Stimulated activated CD4-positive, alpha-beta T cell treated with anti-CD3 and anti-CD28 coated beads, Interleukin-4, amount 100 ng/mL, for 4 hours (primary cell): ENCODE results near the gene CCPG1.
"Not testable (repeated sequence)": the region's sequence is repeated elsewhere in the genome, so short reads cannot be mapped to it uniquely, and the experiment has no call there.

Source experiments
- DNase-seq, 2 experiments: peaks; one replicate each; pipeline ENCODE4 v3.0.0-alpha.2; 2020

Gene CCPG1, protein sequence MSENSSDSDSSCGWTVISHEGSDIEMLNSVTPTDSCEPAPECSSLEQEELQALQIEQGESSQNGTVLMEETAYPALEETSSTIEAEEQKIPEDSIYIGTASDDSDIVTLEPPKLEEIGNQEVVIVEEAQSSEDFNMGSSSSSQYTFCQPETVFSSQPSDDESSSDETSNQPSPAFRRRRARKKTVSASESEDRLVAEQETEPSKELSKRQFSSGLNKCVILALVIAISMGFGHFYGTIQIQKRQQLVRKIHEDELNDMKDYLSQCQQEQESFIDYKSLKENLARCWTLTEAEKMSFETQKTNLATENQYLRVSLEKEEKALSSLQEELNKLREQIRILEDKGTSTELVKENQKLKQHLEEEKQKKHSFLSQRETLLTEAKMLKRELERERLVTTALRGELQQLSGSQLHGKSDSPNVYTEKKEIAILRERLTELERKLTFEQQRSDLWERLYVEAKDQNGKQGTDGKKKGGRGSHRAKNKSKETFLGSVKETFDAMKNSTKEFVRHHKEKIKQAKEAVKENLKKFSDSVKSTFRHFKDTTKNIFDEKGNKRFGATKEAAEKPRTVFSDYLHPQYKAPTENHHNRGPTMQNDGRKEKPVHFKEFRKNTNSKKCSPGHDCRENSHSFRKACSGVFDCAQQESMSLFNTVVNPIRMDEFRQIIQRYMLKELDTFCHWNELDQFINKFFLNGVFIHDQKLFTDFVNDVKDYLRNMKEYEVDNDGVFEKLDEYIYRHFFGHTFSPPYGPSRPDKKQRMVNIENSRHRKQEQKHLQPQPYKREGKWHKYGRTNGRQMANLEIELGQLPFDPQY

DNA sequence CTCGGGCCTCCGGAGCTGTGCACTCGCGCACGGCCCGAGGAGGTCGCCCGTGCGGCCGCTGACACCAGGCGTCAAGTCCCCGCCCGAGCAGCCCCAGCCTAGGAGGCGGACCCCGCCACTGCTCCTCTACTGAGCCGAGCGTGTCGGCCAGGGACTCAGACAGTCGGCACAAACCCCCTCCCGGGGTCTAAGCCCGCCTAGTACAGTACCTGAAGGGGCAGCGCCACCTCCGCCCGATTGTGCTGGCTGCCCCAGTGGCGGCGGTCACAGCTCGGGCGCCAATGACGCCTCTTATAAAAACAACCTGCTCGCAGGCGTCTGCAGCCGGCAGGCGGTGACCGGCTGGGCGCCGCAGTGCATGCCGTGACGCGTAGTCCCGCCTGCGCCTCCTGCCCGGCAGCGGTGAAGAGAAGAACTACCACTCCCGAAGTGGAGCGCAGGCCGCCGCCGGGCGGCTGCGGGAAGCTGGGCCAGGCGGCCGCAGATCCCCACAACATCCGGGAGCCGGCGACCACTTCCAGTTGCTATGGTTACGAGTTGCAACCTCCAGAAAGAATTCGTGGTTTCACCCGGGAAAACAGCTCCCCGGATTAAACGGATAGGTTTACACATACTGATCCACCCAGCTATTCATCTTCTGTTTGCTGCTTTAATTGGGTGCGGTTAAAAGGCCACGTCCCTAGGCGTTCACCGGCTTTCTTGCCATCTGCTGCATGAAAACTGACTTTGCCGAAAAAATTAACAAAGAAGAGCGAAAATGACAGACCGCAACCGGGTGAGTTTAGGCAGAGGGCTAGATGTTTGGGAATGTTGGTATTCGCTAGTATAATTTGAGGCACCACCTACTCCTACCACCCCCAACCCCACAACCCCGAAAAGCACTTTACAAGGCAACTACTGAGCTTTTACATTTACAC, at the start of gene CCPG1, which contains the start of gene PIERCE2:
TSS of gene CCPG1 (minus strand) at position 348 of the 917 bp plus-strand sequence. CDS start 18,935 bp downstream, outside the sequence.
TSS of gene PIERCE2 (plus strand) at position 484 of the 917 bp plus-strand sequence. CDS start at position 758, 274 bp downstream.
- peak; percentile 78 to 82 for DNase-seq

DNA sequence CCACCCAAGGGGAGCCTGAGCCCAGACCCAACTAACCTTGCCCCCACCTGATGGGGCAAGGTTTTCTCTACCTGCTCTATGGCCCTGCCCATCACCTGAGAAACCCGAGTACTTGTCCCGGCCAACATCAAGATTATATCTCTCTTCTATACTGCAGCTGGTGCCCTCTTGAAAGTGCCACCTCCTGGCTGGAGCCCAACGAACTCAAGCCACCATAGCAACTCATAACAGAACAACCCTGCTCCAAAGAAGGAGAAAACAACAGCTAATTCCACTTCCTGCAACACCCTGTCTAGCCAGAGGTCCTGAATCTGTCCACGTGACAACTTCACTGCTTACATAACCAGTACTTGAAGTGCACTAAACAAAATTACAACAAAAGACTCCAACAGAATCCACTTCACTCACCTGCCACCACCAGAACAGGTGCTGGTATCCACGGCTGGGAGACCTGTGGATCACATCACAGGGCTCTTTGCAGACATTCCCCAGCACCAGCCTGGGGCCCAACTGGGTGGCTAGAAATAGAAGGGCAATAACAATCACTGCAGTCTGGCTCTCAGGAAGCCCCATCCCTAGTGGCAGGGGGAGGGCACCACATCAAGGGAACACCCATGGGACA, 49.4 kb upstream of the CCPG1 start:
- DNase-seq, result no peak

DNA sequence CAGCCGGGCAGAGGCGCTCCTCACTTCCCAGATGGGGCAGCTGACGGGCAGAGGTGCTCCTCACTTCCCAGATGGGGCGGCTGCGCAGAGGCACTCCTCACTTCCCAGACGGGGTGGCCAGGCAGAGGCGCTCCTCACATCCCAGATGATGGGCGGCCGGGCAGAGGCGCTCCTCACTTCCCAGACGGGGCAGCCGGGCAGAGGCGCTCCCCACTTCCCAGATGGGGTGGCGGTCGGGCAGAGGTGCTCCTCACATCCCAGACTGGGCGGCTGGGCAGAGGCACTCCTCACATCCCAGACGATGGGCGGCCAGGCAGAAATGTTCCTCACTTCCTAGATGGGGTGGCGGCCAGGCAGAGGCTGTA, 38.9 kb upstream of the CCPG1 start:
- DNase-seq, result not testable (repeated sequence)

DNA sequence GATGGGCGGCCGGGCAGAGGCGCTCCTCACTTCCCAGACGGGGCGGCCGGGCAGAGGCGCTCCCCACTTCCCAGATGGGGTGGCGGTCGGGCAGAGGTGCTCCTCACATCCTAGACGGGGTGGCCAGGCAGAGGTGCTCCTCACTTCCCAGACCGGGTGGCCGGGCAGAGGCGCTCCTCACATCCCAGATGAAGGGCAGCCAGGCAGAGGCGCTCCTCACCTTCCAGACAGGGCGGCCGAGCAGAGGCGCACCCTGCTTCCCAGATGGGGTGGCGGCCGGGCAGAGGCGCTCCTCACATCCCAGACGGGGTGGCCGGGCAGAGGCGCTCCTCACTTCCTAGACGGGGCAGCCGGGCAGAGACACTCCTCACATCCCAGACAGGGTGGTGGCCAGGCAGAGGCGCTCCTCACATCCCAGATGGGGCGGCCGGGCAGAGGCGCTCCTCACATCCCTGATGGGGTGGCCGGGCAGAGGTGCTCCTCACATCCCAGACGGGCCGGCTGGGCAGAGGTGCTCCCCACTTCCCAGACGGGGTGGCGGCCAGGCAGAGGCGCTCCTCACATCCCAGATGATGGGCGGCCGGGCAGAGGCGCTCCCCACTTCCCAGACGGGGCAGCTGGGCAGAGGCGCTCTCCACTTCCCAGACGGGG, 38.3 kb upstream of the CCPG1 start:
- not testable (repeated sequence) for DNase-seq

DNA sequence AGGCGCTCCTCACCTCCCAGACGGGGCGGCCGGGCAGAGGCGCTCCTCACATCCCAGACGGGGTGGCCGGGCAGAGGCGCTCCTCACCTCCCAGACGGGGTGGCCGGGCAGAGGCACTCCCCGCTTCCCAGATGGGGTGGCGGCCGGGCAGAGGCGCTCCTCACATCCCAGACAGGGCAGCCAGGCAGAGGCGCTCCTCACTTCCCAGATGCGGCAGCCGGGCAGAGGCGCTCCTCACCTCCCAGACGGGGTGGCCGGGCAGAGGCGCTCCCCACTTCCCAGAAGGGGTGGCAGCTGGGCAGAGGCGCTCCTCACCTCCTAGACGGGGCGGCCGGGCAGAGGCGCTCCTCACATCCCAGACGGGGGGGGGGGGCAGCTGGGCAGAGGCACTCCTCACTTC, 37.8 kb upstream of the CCPG1 start:
- DNase-seq, result not testable (repeated sequence)

DNA sequence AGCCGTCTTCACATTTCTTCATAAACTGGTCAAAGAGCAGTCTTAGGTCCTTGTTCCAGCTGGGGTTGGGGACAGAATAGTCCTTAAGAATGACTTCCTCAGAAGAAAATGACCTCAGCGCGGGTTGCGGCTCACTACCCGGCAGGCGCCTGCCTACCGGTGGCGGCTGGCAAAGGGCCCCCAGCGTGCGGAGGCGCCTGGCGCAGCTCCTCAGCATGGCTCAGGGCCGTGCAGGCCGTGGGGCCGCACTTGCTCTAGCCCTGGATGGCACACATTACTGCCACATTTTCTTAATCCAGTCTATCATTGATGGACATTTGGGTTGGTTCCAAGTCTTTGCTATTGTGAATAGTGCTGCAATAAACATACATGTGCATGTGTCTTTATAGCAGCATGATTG, 35.0 kb upstream of the CCPG1 start:
- not testable (repeated sequence) for DNase-seq

DNA sequence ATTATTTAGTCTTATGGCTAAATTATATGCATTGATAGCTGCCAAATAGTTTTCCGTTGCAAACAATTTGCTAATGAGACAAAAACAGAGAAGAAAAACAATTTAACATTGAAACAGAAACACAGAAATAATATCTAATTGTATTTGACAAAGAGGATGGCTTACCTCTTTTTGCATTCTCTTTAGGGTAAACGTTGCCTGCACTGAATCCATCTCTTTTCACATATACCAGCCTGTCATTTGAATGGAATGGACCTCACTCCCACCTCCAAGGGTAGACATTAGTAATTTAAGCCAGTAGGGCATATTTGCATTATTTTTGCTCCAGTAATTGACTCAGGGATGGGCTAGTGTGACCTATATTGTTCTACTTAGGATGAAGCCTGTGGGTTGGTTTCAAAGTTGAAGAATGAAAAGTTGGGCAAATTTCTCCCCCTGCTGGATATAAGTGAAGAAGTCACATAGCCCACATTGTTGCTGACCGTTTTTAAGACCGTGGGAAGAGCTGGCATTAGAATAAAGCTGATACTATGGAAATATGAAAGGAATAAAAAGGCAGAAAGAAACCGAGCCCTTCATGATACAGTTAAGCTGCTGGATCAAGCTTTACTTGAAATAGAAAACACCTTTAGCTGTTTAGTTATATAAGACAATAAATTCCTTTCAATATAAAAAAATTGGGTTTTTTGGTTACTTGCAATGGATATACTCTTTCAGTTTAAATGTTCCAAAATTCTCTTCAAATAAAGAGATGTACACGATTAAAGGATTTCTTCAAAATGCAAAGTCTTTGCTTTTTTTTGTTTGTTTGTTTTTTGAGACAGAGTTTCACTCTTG, 27.0 kb upstream of the CCPG1 start:
- no peak for DNase-seq

DNA sequence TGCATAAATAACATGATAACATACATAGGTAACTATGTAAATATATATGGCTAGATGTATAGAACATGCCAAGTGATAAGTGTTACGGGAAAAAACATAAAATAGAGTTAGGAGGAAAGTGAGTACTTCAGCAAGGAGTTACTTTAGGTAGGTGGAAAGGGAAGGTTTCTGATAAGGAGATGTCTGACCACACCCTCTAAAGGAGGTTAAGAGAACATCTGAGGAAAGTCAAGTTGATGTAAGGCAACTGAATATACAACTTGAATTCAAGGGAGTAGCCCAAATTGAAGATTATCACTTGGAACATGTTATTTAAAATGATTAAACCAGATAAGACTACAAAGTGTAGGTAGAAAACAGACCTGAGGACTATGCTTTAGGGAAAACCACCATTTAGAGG, 13.9 kb upstream of the CCPG1 start:
- DNase-seq, result no peak

DNA sequence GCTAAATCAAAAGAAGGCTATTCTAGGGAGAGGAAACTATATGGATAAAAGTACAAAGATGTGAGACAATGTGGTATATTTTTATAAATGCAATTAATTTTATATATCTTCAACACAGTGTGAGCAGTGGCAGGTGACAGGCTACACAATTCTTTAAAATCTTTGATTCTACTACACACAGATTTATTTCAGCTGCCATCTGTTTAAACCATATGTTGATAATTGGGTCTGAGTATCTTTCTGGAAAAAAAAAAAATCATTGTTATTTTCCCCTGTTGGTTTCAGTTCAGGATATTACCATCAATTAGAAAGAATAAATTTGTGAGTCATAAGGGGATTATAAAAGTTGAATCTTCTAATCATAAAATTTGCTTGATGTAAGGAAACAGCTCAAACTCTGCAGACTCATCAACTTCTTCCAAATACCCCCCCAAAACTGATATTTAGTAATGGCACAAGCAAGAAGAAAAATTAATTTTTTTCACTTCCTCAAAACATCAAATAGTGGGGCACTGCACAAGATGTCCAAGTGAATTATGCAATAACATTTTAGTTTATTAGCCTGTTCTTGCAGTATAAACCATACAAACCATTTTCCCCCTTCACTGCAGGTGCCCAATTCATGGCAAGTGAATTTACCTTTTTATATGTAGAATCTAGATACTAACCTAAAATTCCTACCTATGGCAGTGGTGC, 12.2 kb upstream of the CCPG1 start:
- DNase-seq, result no peak

DNA sequence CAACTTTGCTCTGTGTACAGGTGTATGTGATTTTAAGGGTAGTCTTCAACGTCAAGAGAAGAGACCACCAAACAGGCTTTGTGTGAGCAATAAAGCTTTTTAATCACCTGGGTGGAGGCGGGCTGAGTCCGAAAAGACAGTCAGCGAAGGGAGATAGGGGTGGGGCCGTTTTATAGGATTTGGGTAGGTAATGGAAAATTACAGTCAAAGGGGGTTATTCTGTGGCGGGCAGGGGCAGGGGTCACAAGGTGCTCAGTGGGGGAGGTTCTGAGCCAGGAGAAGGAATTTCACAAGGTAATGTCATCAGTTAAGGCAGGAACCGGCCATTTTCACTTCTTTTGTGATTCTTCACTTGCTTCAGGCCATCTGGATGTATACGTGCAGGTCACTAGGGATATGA, 9.5 kb upstream of the CCPG1 start:
- DNase-seq, result not testable (repeated sequence)

DNA sequence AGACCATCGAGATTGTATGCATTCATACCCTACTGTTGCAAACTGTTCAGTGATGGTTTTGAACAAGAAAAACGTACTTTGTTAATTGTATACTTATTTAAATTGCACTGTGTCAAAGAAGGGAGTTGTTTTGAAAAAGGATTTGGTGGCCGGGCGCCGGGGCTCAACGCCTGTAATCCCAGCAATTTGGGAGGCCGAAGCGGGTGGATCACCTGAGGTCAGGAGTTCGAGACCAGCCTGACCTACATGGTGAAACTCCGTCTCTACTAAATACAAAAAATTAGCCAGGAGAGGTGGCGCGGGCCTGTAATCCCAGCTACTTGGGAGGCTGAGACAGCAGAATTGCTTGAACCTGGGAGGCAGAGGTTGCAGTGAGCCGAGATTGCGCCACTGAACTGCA, 817 bp upstream of the CCPG1 start:
- not testable (repeated sequence) for DNase-seq

DNA sequence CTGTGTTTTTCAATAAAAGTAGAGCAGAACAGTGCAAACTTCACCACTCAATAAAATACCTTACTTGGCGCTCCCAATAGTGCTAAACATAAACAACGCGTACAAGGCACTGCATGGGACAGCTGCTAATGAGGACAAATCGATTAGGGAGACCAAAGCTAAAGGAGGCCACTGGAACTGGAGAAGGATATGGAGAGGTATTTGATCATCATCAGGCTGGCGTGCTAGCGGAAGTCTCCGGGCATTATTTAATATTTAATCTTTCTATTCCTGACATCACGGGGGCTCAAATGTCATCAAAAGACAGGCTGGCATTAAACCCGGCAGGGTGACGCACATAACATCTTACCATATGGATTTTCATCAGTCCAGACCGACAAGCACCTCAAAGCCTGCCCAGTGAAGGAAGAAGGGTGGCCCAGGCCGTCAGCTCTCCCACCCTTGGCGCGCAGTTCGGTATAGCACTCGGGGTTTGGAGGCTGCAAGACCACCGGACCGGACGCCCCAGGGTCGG, 604 bp downstream of the CCPG1 start:
- no peak for DNase-seq

DNA sequence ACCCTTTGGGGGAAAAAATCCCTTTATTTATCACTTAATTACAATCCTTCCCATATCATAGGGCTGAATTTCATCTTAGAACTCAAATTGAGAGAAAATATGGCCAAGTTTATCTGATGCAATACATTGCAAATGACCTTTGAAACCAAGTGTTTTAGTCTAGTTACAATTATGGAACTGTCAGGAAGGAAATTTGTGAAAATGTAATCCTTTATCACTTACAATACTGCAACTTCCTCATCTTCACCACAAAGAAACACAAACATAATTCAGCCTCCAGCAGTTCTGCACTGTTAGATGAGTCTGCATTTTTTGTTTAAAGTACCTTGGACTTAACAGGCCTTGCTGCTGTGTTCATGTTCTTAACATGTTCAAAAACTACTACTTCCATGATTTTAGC, 4.6 kb downstream of the CCPG1 start:
- DNase-seq, result no peak

DNA sequence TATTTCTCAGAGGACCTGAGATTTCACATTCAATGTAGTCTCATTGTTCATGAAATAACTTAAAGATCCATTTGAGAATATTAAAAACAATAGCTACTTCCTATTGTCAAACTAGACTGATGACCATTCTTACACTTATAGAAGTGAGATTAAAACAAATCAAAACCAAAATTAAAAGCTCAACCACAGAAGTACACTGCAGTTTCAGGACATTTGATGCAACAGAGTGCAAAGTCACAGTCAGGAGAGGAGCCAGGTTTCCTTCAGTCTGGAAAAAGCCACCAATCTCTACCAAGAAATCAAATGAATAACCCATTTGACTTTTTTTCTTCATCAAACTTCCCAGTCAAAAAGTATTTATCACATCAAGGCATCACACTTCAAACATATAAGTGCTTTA, 5.5 kb downstream of the CCPG1 start:
- no peak for DNase-seq

DNA sequence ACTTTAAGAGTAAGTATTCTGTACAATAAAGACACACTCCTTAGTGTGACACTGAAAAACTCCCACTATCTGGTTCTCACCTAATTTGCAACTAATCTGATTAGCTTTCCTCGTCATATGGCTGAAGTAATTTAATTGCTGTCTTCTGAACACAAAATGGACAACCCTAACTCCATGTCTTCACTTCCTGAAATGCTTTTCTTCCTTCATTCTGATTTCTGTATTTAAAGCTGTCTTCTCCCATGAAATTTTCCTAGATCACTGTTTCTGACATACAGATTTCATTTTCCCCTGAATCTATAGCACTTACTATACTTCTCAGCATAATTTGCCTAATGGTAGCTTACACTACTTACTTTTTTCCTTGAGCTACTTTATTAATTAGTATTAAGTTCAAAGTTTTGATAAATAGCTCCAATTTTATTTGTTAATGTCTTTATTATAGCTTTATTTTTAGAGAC, 6.3 kb downstream of the CCPG1 start:
- no peak for DNase-seq

DNA sequence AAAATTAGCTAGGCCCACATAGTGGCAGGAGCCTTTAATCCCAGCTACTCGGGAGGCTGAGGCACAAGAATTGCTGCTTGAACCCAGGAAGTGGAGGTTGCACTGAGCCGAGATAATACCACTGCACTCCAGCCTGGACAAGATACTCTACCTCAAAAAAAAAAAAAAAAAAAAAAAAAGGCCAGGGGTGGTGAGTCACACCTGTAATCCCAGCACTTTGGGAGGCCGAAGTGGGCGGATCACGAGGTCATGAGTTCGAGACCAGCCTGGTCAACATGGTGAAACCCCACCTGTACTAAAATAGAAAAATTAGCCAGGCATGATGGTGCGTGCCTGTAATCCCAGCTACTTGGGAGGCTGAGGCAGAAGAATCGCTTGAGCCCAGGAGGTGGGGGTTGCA, 8.1 kb downstream of the CCPG1 start:
- not testable (repeated sequence) for DNase-seq

DNA sequence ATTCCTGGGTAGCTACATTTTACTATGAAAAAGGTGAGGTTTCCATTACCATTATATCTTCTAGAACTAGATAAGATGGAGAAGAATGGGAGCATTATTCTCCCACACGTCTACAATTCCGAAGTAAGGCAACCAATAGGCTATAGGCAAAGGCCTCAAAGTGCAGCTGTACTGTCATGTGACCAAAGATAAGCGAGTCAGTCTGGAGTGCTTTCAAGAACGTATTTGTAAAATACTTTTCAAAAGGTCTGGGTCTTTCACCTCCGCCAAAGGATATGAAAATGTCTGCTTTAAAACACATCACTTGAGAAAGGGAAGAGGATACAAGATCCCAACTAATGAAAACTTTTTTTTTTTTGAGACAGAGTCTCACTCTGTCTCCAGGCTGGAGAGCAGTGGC, 9.9 kb downstream of the CCPG1 start:
- DNase-seq, result no peak

DNA sequence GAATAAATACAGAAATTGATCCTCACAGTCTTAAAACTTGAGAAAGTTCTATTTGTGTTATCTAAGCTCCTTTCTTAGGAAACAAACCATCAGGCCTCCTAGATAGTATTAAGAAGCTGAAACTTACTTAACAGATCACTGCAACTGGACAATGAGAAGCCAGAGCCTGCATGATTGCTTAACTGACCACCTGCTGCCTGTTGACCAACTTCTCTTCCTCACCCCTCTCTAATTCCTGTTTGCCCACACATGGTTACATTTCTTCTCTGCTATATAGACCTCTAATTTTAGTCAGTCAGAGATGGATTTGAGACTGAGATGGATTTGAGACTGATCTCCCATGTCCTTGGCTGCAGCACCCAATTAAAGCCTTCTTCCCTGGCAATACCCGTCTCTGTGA, 13.5 kb downstream of the CCPG1 start:
- no peak for DNase-seq

DNA sequence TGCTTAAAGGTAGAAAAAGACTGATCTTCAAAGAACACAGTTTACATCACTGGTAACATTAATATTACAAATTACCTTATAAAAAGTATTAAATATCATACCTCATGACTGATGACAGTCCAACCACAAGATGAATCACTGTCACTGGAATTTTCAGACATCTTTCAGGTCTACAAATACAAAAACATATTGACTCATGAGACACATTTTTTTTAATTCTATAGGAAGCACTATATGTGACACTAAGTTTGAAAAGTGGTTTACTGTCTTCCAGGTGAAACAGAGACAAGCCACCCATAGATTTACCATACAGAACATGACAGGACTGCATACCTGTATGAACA, 18.9 kb downstream of the CCPG1 start:
- DNase-seq, result no peak

DNA sequence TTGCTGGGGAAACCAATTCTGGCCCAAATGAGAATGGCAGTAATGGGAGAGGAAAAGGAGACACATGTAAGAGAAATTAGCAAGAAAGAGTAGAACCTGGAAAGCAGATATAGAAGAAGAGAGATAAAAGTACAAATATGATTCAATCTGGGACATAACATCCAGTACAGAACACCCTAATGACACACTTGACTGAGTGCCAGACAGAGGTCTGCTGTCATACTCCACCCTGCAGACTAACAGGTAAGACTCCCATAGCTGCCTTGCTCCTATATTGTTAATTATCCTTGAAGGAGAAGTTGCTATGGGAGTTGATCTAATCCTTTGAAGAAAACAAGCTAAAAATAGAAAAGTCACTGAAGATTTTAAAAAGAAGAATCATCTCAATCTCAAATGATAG, 21.1 kb downstream of the CCPG1 start:
- DNase-seq, result no peak
